HG03439 (cell line): Measurements from ENCODE around the gene SH3RF3.

Experiments
- ATAC-seq: cut with Tn5 transposase; IDR thresholded peaks from one replicate; pipeline ENCODE4 v1.9.1; 2021; ENCODE audit warnings: mild to moderate bottlenecking, moderate library complexity; ENCODE audit not compliant: unreplicated experiment

Gene SH3RF3

DNA sequence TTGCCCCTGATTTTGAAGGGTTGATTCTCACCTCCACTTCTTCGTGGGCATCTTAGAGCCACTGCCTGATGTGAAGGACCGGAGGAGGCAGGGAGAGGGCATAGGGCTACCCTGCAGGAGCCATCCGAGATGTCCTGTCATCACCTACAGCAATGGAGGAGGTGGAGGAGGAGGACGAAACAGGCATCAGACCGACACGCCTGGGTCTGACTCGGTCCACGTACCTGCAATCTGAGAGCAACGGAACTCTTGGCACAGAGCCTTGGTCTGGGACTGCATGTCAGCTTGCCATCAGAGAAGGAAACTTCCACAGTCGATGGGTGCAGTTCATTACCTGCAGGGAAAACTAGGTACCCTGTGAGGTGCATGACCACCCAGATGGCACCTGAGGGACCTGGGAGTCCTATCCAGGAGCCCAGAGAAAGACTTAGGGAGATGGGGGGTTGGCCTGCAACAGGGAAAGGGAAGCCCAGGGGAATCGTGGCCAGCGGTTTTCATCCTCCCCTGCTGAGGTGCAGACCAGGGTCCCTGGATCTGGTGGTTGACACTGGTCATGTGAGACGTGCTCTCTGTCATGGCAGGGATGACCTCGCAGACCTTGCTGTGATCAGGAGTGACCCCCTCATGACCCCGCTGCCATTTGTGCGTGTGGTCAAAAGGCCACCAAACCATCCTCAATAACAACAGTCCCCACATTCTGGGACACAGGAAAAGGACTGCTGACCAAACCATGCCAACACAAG lies 293.9 kb downstream of the SH3RF3 start:
- ATAC-seq, result no peak

DNA sequence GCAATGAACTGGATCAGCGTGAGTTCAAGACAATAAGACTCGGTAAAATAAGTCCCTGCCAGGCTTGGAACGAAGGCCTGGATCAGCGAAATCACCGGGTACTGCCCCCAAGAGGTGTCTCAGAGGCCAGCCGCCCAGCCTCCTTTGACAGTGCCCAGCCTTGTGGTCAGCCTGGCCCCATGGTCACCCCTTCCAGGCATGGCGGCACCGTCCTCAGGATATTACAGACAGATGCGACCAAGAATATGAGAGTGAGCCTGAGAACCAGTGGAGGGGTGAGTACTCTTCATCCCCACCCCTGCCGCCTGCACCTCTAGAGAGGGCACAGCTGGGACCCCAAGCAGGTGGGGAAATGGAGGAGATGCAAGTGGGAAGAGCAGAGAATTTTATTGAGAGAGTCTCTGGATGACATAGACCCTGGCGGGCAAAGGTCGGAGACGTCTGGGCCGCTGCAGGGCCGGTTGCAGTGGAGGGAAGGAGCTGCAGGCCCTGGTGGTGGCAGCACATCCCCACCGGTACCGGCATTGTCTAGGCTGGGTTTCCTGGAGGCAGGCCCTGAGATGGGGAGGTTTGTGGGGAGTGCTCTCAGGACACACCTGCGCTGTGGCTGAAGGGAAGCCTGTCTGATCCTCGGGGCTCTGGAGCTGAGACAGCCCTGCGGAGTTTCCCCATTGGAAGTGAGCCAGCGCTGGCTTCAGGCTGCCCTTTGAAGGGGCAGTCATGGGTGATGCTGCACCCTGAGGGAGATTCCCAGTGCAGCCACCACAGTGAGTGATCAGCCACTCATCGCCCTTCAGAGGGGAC lies 294.8 kb downstream of the SH3RF3 start:
- ATAC-seq, result no peak

GRCh38 chr2:109425411-109425810 lies 296.4 kb downstream of the SH3RF3 start:
- no peak for ATAC-seq

DNA sequence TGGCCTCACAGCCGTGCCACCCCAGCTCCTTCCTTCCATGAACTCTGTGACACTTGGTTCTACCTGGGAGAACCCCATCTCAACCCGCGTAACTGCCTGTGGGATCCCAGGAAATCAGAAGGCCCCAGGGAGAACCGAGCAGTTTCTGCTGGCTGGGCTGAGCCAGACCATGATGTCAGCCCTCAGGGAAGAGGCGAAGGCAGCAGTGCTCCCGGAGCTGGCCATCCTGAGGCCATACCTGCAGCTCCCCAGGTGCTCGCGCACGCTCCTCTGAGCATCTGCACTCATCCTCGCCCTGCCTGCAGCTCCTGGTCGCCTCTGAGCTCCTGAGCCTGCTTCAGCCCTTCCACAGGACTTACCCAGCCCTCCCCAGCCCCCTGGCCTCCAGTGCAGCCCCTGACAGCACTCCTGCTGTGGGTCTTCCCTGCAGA lies 298.7 kb downstream of the SH3RF3 start:
- ATAC-seq, result no peak

GRCh38 chr2:109428281-109428680 lies 299.3 kb downstream of the SH3RF3 start:
- no peak for ATAC-seq

DNA sequence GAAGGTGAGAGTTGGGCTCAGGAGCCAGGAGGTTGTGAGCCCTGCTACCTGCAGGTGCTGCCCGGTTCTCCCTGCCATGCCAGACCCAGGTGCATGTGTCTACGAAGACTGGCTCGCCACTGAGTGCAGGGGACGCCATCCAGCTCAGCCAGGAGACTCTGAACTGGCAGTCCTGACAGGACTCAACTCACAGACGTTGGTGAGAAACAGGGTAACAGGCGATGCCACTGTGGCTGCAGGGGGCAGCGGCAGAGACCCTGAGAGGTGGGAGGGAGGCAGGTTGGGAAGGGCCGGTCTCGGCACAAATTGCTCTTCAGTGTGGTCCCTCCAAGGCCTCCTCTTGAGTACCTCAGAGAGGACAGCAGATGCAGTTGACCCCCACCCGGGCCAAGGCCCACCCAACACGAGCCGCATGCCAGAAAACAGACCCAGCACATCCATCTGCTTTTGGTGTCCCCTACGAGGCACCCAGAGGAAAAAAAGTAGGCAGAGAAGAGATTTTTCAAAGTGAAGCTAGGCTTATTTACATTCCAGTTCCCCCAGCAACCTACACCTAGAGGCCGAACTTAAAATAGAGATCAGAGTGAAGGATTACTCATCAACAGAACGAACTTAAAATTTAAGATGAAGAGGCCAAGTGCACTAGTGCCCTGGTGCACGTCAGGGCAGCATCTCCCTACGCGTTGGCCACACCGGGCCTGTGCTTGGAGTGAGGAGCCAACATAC lies 300.0 kb downstream of the SH3RF3 start:
- ATAC-seq, result no peak

DNA sequence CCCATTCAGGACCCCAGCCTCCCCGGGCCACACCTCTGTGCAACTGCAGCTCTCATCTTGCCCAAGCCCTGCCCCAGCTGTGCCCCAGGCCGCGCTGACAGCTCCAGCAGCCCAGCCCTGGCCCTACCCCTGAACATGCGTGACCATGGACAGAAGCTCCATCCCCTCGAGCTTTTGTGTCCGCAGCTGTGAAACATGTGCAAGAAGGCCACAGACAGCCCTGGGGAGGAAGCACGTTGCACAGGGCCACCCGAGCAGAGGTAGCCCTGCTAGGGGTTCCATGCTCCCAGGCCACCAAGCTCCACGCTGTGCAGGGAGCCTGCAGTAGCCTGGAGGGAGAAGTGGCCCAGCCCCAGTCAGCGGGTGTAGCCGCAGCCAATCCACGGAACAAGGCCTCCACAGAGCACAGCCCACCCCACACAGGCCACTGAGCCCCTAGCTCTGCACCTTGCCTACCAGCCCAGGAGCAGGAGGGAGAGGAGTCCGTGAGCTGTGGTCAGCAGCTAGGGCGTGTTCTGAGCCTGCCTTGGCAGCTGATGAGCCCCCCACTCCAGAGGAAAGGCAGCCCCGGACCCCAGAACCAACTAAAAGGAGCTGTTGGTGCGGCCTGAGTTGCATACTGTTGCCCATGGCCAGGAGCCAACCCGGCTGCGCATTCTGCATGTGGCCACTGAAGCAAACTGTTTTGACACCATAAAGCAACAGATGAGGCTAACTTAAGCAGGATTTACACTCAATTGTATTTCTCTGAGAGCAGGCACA lies 300.7 kb downstream of the SH3RF3 start:
- no peak for ATAC-seq

DNA sequence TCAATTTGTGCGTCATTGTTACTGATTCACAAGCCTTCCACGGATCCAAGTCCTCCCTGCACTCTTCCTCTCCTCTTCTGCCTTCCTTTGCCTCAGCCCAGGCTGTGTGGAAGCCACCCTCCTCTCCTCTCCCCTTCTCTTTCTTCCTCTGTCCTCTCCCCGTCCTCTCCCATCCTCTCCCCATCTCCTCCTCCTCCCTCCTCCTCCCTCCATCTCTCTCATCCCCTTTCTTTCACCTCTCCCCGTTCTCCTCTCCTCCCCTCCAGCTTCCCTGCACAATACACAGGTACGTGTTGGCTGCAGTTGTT lies 301.3 kb downstream of the SH3RF3 start:
- ATAC-seq, result no peak

DNA sequence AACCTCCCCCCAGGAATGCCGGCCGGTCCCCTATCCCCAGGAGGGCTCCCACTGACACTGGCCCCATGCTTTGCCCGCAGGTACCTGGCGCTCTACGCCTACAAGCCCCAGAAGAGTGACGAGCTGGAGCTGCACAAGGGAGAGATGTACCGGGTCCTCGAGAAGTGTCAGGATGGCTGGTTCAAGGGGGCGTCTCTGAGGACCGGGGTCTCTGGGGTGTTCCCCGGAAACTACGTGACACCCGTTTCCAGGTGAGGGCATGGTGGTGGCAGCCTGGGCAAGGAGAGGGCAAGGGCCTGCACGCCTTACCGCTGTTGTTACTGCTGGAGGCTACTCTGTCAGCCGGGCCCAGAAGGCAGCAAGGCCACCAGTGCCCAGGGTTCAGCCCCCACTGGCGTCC lies 303.4 kb downstream of the SH3RF3 start:
- ATAC-seq, result no peak

DNA sequence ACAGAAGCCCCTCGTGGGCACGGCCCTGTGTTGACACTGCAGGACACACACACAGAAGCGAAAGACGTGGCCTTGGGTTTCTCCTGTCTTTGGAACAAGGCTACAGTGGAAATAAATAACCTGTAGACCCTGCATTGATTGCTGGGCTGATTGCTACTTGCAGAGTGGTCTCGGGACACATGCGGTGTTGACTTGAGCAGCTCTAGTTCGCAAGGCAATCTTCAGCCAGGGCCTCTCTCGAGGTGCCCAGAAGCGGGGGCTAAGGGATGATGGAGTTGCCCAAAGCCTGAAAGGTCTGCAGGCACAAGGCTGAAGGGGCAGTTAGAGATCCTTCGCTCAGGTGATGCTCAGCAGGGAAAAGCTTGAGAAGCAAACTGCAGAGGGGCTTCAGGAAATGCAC lies 304.5 kb downstream of the SH3RF3 start:
- no peak for ATAC-seq

DNA sequence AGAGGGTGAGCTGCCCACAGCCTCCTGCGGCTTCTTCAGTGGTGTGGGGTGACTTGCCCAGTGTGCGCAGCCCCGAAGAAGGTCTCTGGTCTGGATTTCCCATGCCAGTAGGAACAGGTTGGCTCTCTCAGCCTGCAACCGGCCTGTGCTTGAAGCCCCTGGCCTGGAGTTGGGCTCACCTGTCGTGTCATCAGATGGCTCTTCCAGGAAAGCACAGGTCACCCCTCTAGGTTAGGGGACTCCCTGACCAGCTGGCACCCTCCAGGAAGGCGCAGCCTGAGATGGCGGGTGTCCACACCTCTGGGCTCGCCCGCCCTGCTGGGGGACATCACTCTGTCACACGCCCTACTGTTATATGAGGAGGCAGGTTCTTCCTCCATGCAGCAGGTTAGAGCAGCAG lies 304.9 kb downstream of the SH3RF3 start:
- ATAC-seq, result no peak

DNA sequence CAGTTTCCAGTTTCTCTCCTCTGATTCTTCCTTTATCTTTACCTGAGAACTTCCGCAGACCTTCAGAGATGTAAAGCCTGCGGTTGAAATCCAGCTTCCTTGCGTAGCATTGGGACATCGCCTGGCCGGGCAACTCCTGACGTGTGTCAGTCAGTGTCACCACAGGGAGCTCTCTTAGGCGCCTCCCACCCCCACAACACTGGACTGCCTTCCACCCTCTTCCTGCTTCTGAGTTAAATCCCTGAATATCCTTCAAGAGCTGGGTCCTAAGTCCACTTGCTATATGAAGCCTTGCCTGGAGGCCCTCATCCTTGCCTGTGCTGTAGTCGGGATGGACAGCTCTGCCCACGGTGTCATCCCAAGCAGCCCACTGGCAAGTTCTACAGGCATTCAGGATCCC lies 305.3 kb downstream of the SH3RF3 start:
- no peak for ATAC-seq

DNA sequence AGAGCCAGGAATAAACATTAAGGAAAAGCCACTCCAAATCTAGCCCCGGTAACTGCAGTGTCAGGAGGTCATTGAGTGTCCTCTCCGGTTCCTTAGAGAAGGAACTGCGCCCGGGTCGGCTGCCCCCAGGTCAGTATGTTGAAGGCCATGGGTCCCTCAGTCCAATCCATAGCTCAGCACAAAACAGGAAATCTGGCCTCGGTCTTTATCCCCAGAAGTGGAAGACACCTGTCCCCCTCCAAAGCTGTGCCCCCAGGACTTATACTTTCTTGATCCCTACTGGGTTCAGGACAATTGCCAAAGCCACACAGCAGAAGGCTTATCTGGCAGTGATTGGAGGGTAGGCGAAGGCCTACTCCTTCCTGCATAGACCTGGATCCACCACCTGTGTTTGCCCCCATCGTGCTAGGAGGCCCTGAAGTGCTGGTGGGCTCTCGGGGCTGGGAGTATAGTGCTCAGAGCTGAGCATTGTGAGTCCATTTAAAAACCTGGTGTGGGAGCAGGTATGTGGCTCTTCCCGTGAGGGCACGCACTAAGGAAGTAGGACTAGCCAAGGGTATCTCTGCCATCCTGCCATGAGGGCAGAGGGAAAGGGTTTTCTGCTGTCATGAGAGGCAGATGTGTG lies 306.2 kb downstream of the SH3RF3 start:
- no peak for ATAC-seq

DNA sequence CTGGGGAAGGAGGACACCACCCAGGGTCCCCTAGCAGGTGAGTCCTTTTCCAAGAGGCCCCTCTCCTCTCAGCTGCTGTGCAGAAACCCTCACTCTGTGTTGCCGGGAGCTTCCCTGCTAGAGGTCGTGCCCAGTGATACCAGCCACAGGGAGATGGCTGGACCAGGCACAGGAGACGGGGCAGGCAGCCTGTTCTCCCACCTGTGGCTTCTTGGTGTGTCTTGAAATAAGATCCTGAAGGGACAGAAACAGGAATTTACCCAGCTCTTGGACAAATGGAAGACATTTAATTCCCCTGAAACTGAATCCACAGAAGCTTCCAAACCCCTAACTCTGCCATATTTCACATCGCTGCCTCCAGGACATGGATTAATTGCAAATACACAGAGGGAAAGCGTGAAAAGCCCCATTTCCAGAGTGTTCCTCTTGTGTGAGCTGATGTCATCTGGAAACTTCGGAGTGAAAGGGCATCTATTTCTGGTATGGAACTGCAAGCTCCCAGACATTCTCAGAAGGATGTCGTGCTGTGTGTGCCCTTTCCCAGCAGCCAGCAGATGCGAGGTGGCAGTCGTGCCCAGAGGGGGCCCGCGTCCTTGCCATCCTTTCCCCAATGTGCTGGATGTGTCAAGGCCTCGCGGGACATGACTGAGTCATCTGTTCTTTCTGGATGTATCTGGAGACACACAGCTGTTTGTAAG lies 307.0 kb downstream of the SH3RF3 start:
- no peak for ATAC-seq

DNA sequence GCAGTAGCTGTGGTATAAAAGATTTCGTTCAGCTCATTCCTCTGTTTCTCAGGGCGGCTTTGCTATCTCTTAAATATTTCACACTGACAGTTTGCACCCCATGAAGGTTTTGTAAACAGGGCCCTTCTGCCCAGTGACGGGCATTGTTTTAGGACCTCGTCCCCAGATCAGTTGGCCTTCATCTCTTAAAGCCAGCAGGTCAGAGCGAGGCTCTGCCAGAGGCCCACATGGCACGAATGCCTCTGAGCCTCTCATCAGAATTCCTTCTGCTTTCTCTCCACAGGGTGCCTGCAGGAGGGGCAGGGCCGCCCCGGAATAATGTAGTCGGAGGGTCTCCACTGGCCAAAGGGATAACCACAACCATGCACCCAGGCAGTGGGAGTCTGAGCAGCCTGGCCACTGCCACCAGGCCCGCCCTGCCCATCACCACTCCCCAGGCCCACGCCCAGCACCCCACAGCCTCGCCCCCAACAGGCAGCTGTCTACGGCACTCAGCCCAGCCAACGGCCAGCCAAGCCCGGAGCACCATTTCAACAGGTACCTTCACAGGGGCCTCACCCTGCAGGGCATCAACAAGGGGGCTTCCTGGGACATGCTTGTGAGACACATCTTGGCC lies 307.7 kb downstream of the SH3RF3 start:
- ATAC-seq, result no peak

DNA sequence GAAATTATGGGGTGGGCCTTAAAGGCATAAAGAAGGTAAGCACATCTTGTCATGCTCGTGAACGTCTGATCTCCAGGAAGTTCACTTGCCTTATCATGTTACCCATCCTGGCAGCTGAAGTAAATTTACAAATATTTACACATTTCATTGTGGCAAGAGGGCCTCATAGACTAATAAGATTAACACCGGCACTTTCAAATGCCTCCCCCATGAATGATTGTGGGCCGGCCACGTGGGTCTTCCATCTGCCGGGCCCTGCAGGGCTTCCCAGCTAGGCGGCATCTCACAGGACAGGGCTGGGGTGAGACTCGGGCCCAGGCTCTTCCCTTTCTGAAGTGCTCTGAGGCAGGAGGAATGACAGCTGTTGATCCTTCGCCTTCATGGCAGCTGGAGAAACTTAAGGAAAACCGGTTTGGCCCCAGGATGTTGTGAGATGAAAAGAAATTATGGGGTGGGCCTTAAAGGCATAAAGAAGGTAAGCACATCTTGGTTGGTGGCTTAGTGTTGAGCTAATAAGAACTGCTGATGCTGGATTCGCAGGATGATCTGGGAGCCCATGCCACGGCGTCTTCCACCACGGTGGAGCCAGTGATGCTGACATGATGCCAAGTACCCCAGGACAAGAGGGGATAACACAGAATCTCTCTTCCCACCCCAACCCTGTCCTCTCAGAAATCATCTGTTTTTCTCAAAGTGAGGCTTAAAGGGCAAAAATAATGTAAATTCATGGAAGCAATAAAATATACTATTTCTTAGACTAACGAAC lies 308.5 kb downstream of the SH3RF3 start:
- ATAC-seq, result no peak

DNA sequence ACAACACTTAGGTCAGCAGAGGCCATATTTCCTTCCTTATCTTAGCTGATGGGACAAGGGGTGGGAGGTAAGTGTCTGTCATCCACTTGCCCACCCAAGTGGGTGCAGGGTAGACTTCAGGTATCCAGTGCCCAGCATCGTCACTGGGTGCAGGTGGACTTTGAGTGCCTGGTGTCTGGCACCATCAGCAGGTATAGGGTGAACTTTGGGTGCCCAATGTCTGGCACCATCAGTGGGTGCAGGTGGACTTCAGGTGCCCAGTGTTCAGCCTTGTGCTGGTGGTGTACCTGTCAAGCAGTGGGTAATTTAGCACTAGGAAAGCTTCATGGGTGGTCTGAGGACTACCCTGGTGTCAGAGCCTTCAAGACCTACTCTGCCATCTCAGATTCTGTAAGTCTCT lies 309.1 kb downstream of the SH3RF3 start:
- ATAC-seq, result no peak

DNA sequence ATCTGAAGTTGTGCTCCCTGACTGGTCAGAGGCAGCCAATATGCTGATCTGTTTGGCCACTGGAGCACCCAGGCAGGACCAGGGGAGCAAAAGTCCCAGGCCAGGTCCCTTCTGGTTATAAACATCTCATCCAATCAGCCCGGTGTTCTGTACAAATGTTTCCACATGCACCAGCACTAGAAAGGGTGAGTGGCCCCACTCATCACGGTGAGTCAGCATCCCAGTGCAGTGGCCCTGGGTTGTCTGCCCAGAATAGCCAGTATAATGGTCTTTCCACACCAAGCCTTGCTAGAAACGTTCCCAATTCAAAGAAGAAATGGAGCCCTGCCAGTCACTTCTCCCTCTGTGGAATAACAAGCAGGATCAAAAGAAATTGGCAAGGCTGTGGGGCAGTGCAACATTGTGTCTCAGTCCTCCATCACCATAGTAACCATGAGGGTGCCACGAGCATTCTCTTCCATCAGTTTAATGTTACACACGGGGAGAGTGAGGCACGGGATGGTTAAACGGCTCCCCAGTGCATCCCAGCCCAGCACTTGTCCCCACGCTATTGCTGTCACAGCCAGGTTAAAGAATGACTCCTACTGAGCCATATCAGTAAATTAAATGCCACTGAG lies 309.9 kb downstream of the SH3RF3 start:
- ATAC-seq, result no peak

DNA sequence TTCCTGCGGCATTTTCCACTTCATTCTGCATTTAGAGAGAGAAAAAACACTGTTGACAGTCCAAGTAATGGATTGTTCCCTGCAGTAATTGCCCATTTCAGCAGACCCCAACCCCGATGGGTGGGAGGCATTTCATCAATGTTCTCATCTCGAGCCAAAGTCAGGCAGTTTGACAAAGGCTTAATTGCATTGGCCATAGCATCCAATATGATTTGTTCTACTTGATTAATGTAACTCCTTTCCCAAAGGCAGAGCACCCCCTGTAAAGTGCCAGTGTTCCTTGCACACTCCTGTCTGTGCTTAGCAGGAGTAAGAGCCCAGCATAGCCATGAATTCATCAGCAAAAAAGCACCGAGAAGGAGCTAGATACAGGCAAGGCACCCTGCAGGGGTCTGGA lies 310.4 kb downstream of the SH3RF3 start:
- ATAC-seq, result no peak
